Neural crest cell (in vitro differentiated cells): ENCODE measurements around the gene PCDHGA4. TPM values are rescaled to one million over a fixed set of nuclear protein-coding genes. Genes with fewer than 3 reads are reported as not detected.
"Not testable (repeated sequence)": the region's sequence is repeated elsewhere in the genome, so short reads cannot be mapped to it uniquely, and the experiment has no call there.

Experiments used
- DNase-seq: peaks from one replicate; pipeline ENCODE4 v3.0.0; 2021; ENCODE audit warnings: low read depth, mixed read lengths, low spot score
- H3K27ac Mint-ChIP-seq: one replicate; pipeline ENCODE4 v1.8.0; 2021; ENCODE audit warnings: mild to moderate bottlenecking, mixed read lengths; ENCODE audit not compliant: unreplicated experiment
- H3K27me3 Mint-ChIP-seq: 2 replicates; pipeline ENCODE4 v1.8.0; 2021; ENCODE audit warnings: low read depth, mild to moderate bottlenecking, mixed read lengths
- H3K36me3 Mint-ChIP-seq: 2 replicates; pipeline ENCODE4 v1.8.0; 2021; ENCODE audit warnings: low read depth, mild to moderate bottlenecking, mixed read lengths
- H3K4me1 Mint-ChIP-seq: 2 replicates; pipeline ENCODE4 v1.8.0; 2021; ENCODE audit warnings: mixed read lengths
- H3K4me3 Mint-ChIP-seq: one replicate; pipeline ENCODE4 v1.8.0; 2021; ENCODE audit warnings: mild to moderate bottlenecking, mixed read lengths
- H3K9me3 Mint-ChIP-seq: 2 replicates; pipeline ENCODE4 v1.8.0; 2021; ENCODE audit warnings: mixed read lengths
- CTCF ChIP-seq: fragments of 200-600 bp; sonication (generic); conservative IDR thresholded peaks from 2 replicates; pipeline ENCODE4 v1.5.0; 2021; ENCODE audit warnings: antibody characterized with exemption, mild to moderate bottlenecking
- total RNA-seq: library from RNA; stranded (reverse); gene quantifications from 2 replicates; pipeline ENCODE4 v1.2.1, GENCODE V29; 2021

PCDHGA4 gene
- total RNA-seq, 1 donor from 2014 or later: 0.56 TPM

GRCh38 chr5:141374627-141375026, 19.8 kb downstream of the PCDHGA4 start:
- TF ChIP-seq CTCF: no peak
- no peak for DNase-seq
- Mint-ChIP-seq H3K4me1 (no peaks in the 10 kb centered on the region), H3K4me3 (no peak overlapping the region), H3K27me3 (no peaks in the 10 kb centered on the region), H3K27ac (no peak overlapping the region), H3K36me3 (peaks cover 22% of the 10 kb centered on the region), H3K9me3 (peaks cover 19% of the 10 kb centered on the region)

- H3K4me3 Mint-ChIP-seq, DNase-seq, H3K27me3 Mint-ChIP-seq, H3K4me1 Mint-ChIP-seq, H3K27ac Mint-ChIP-seq: not testable (repeated sequence)
- Mint-ChIP-seq H3K36me3 (peaks cover 16% of the 10 kb centered on the region), H3K9me3 (peaks cover 17% of the 10 kb centered on the region)
Observed at GRCh38 chr5:141375444-141376155, 20.8 kb downstream of the PCDHGA4 start.

GRCh38 chr5:141382469-141383294, 27.9 kb downstream of the PCDHGA4 start, which contains the start of gene PCDHGA7:
Gene PCDHGA7, plus strand, starts transcription at chr5:141382742. Its CDS starts 158 bp downstream, at chr5:141382900.
- Mint-ChIP-seq H3K36me3 (peaks cover 32% of the 10 kb centered on the region), H3K27me3 (no peaks in the 10 kb centered on the region), H3K9me3 (peaks cover 23% of the 10 kb centered on the region), H3K4me3 (no peak within 1 kb of the TSS), H3K27ac (no peak within 1 kb of the TSS), H3K4me1 (no peaks in the 10 kb centered on the region)
- no peak for DNase-seq
- no peak for TF ChIP-seq CTCF

- no peak for DNase-seq
- Mint-ChIP-seq H3K4me1 (no peaks in the 10 kb centered on the region), H3K27ac (no peak overlapping the region), H3K4me3 (no peak overlapping the region), H3K36me3 (peaks cover 33% of the 10 kb centered on the region), H3K27me3 (no peaks in the 10 kb centered on the region), H3K9me3 (peaks cover 24% of the 10 kb centered on the region)
- no peak for TF ChIP-seq CTCF
Observed at GRCh38 chr5:141383345-141383744, 28.5 kb downstream of the PCDHGA4 start.

- H3K4me3 Mint-ChIP-seq: no peak overlapping the region
- H3K9me3 Mint-ChIP-seq: peaks cover 24% of the 10 kb centered on the region
- H3K27ac Mint-ChIP-seq: no peak overlapping the region
- H3K27me3 Mint-ChIP-seq: no peaks in the 10 kb centered on the region
- H3K36me3 Mint-ChIP-seq: peaks cover 39% of the 10 kb centered on the region
- H3K4me1 Mint-ChIP-seq: no peaks in the 10 kb centered on the region
- no peak for TF ChIP-seq CTCF
- DNase-seq: no peak
Observed at GRCh38 chr5:141384471-141385267, 29.8 kb downstream of the PCDHGA4 start.
